CD14-positive monocyte (primary cell): ENCODE results near the gene BRD3OS. TPM values are rescaled to one million over a fixed set of nuclear protein-coding genes. Genes with fewer than 3 reads are reported as not detected.

ENCODE experiments used
- DNase-seq, 3 donors: peaks; one replicate each; pipeline ENCODE4 v3.0.0-alpha.2; 2011 to 2022
- H2AFZ ChIP-seq: 2 replicates; pipeline ENCODE4 v1.6.0; 2012; ENCODE audit warnings: mild to moderate bottlenecking, low read depth, low read length, inconsistent platforms; ENCODE audit not compliant: insufficient read depth, poor library complexity, severe bottlenecking
- H3K27ac ChIP-seq, 2 donors: 1 replicate in 1 of 2; 2 replicates in 1 of 2; pipeline ENCODE4 v1.5.1; 2012 to 2013; ENCODE audit warnings: low read length in 2 of 2, control low read depth in 1 of 2, inconsistent platforms in 1 of 2, low read depth in 1 of 2, mild to moderate bottlenecking in 1 of 2
- H3K27me3 ChIP-seq, 2 donors: one replicate each; pipeline versions ENCODE4 v1.6.0 to v1.6.1; 2011 to 2013; ENCODE audit warnings: low read length in 2 of 2; ENCODE audit not compliant: control insufficient read depth in 2 of 2, insufficient read depth in 2 of 2
- H3K36me3 ChIP-seq, 2 donors: replicated peaks in 1 of 2; 1 replicate in 1 of 2; 2 replicates in 1 of 2; pipeline versions ENCODE4 v1.5.1 to v1.6.1; 2012 to 2013; ENCODE audit warnings: low read length in 2 of 2, control low read depth in 1 of 2, inconsistent platforms in 1 of 2, mild to moderate bottlenecking in 1 of 2; ENCODE audit not compliant: insufficient read depth in 2 of 2, control insufficient read depth in 1 of 2
- H3K4me1 ChIP-seq, 2 donors: 1 replicate in 1 of 2; 2 replicates in 1 of 2; pipeline versions ENCODE4 v1.5.1 to v1.6.1; 2012 to 2013; ENCODE audit warnings: low read length in 2 of 2, control low read depth in 1 of 2, inconsistent platforms in 1 of 2, mild to moderate bottlenecking in 1 of 2, moderate library complexity in 1 of 2; ENCODE audit not compliant: insufficient read depth in 2 of 2, control insufficient read depth in 1 of 2
- H3K4me2 ChIP-seq: replicated peaks from 2 replicates; pipeline ENCODE3; 2012; ENCODE audit warnings: low read length, moderate library complexity, mild to moderate bottlenecking; ENCODE audit not compliant: poor library complexity, severe bottlenecking; ENCODE audit errors: extremely low read depth
- H3K4me3 ChIP-seq, 3 experiments: fragments of 200-600 bp in 1 of 3; sonication (generic) in 1 of 3; replicated peaks in 1 of 3; 1 replicate in 2 of 3; 2 replicates in 1 of 3; pipeline ENCODE4 v1.5.1; 2011 to 2013; ENCODE audit warnings: low read length in 3 of 3, mild to moderate bottlenecking in 3 of 3, control low read depth in 2 of 3, low read depth in 2 of 3, inconsistent platforms in 1 of 3, moderate library complexity in 1 of 3
- H3K79me2 ChIP-seq: 2 replicates; pipeline ENCODE4 v1.6.0; 2012; ENCODE audit warnings: mild to moderate bottlenecking, control low read depth, inconsistent platforms, low read length, moderate library complexity; ENCODE audit not compliant: insufficient read depth
- H3K9ac ChIP-seq: 2 replicates; pipeline ENCODE4 v1.6.0; 2017; ENCODE audit warnings: low read length, mild to moderate bottlenecking; ENCODE audit not compliant: insufficient read depth, poor library complexity, severe bottlenecking
- H3K9me3 ChIP-seq, 2 donors: replicated peaks in 1 of 2; 1 replicate in 1 of 2; 2 replicates in 1 of 2; pipeline versions ENCODE4 v1.5.1 to v1.6.1; 2012 to 2013; ENCODE audit warnings: low read length in 2 of 2, control low read depth in 1 of 2; ENCODE audit not compliant: control insufficient read depth in 1 of 2, insufficient read depth in 1 of 2
- H4K20me1 ChIP-seq: 2 replicates; pipeline ENCODE4 v1.6.0; 2012; ENCODE audit warnings: mild to moderate bottlenecking, low read length, control low read depth, moderate library complexity; ENCODE audit not compliant: insufficient read depth
- H3K27ac Mint-ChIP-seq, 7 donors: one replicate each; pipeline ENCODE4 v1.8.0; 2020; ENCODE audit warnings: mild to moderate bottlenecking in 7 of 7, mixed read lengths in 7 of 7, moderate library complexity in 6 of 7, inconsistent platforms in 2 of 7
- H3K27me3 Mint-ChIP-seq, 3 donors: one replicate each; pipeline ENCODE4 v1.8.0; 2021 to 2022; ENCODE audit warnings: low read depth in 3 of 3, mild to moderate bottlenecking in 3 of 3, mixed read lengths in 3 of 3, moderate library complexity in 3 of 3, inconsistent platforms in 1 of 3
- H3K36me3 Mint-ChIP-seq, 2 donors: one replicate each; pipeline ENCODE4 v1.8.0; 2020; ENCODE audit warnings: mixed read lengths in 2 of 2, inconsistent platforms in 1 of 2, mild to moderate bottlenecking in 1 of 2
- H3K4me1 Mint-ChIP-seq: one replicate; pipeline ENCODE4 v1.8.0; 2020; ENCODE audit warnings: mild to moderate bottlenecking, mixed read lengths
- H3K4me3 Mint-ChIP-seq, 2 donors: one replicate each; pipeline ENCODE4 v1.8.0; 2020; ENCODE audit warnings: mild to moderate bottlenecking in 2 of 2, mixed read lengths in 2 of 2, moderate library complexity in 1 of 2
- H3K9me3 Mint-ChIP-seq, 7 donors: one replicate each; pipeline ENCODE4 v1.8.0; 2020 to 2022; ENCODE audit warnings: mixed read lengths in 7 of 7, mild to moderate bottlenecking in 6 of 7, moderate library complexity in 6 of 7, inconsistent platforms in 2 of 7
- CTCF ChIP-seq: fragments of 200-600 bp; IDR thresholded peaks from one replicate; pipeline ENCODE4 v1.8.0; 2022; ENCODE audit warnings: antibody characterized with exemption, mild to moderate bottlenecking
- WGBS: methylation state at CpG from one replicate; pipeline ENCODE4 v1.1.5; 2013; ENCODE audit warnings: missing lambda C conversion rate; ENCODE audit not compliant: insufficient coverage; 5-methylcytosine and 5-hydroxymethylcytosine counted together
- intact Hi-C, 2 donors: fragments of 100-400 bp; cut with micrococcal nuclease; formaldehyde crosslinking; loops; one replicate each; pipeline versions ENCODE4 v1.15.0 to v1.15.1; 2023
- polyA plus RNA-seq, 3 donors: library from polyadenylated mRNA; depleted of rRNA in 1 of 3; unstranded in 2 of 3; stranded (reverse) in 1 of 3; fragments of 300-500 nt in 2 of 3; fragments of >200 nt in 1 of 3; fragmentation: Illumina TruSeq in 2 of 3; gene quantifications; 1 replicate in 2 of 3; 2 replicates in 1 of 3; pipeline ENCODE4 v1.2.3, GENCODE V29; 2012 to 2021

The BRD3OS gene
- polyA plus RNA-seq, 3 donors = 2.9 to 6.8 (median 6.6) TPM

DNA sequence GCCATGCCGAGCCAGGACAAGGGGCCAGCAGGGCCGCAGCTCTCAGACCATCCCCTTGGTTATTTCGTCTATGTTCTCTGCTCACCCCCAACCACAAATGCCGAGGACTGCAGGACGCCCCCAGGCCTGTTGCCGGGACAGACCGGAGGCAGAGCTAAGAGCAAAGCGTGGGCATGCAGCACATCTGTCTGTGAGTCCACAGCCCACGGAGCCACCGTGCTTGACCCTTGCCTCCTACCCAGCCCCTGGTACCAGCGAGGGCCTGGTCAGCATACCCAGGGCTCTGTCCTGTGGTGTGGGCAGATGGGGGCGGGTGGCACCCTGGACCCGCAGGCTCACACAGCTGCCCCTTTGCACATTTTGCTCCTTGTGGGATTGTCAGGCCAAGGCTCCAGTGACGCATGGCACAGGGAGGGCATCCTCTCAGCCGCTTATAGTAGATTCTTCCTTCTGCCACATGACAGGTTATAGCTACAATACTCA lies 37.8 kb downstream of the BRD3OS start:
- no peak overlapping the region for H3K4me2 ChIP-seq
- TF ChIP-seq CTCF = no peak
- no peak overlapping the region for H3K4me3 ChIP-seq
- H2AFZ ChIP-seq = no peak overlapping the region
- H3K9me3 ChIP-seq = no peaks in the 10 kb centered on the region
- no peak overlapping the region for H3K4me3 Mint-ChIP-seq
- no peak overlapping the region for H3K9ac ChIP-seq
- 92% methylated on average over 13 of the region's 15 CpGs for WGBS
- intact Hi-C loops = loop anchor here (10.0 kb wide), 2 partner anchors 262 to 862 kb away; partner anchors contain the start of gene RXRA (in 1 of the 2)
- peaks cover 86% of the 10 kb centered on the region for H3K79me2 ChIP-seq
- peaks cover 16 to 26% of the 10 kb centered on the region in 2 donors for H3K36me3 Mint-ChIP-seq
- H3K27me3 ChIP-seq = no peaks in the 10 kb centered on the region
- no peaks in the 10 kb centered on the region for H3K9me3 Mint-ChIP-seq
- no peak overlapping the region for H3K27ac Mint-ChIP-seq
- peak in 1 of 3 donors; percentile 2 for DNase-seq
- no peak overlapping the region for H3K27ac ChIP-seq
- peaks cover 0 to 2% (median 1%) of the 10 kb centered on the region in 3 donors for H3K27me3 Mint-ChIP-seq
- no peaks in the 10 kb centered on the region for H3K36me3 ChIP-seq
- peaks cover 82 to 84% of the 10 kb centered on the region in 2 donors for H3K4me1 ChIP-seq
- H3K4me1 Mint-ChIP-seq = peaks cover 77% of the 10 kb centered on the region
- H4K20me1 ChIP-seq = peaks cover 89% of the 10 kb centered on the region

DNA sequence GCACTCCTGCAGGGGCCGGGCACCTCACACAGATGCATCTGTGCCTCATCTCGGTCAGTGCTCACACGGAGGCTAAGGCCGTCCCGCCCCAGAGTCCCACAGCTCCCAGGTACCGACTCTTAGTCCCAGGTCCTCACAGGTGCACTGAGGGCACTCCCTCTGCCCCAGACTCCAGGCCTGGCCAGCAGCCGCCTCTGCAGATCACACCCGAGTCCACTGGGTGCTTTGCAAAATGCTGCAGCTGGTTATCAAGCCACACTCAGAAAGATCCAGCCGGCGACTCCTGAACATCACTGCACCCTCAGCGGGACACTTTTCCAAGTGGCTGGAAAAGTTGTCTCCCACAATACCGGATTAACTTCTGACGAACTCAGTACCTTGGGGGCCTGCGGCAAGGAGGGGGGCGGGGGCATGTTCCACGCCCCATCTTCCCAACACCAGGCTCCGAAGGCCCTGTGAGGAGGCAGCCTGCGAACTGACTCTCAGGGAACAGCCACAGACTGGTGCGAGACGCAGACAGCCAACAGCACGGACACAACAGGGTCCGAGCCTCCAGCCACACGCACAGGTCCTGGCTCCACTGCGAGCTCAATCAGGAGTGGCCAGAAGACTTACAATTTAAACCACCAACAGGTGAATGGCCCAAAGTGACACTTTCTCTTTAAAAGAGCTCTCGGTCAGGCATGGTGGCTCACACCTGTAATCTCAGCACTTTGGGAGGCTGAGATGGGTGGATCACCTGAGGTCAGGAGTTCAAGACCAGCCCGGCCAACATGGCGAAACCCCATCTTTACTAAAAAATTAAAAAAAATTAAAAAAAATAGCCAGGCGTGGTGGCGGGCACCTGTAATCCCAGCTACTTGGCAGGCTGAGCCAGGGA lies 38.5 kb downstream of the BRD3OS start:
- H3K4me2 ChIP-seq = no peak overlapping the region
- Mint-ChIP-seq H3K9me3 (no peaks in the 10 kb centered on the region), H3K27ac (peak overlapping the region in 1 of 7 donors; percentile 10), H3K4me3 (no peak overlapping the region), H3K27me3 (peaks cover 0 to 2% (median 1%) of the 10 kb centered on the region in 3 donors), H3K4me1 (peaks cover 72% of the 10 kb centered on the region), H3K36me3 (peaks cover 11 to 24% of the 10 kb centered on the region in 2 donors)
- peak in 1 of 3 donors; percentile 2 for DNase-seq
- WGBS = 96% methylated on average over 22 of the region's 29 CpGs
- H3K27ac ChIP-seq = no peak overlapping the region
- H3K9ac ChIP-seq = no peak overlapping the region
- no peak overlapping the region for H3K4me3 ChIP-seq
- no peaks in the 10 kb centered on the region for H3K36me3 ChIP-seq
- H3K4me1 ChIP-seq = peaks cover 75 to 81% of the 10 kb centered on the region in 2 donors
- H2AFZ ChIP-seq = no peak overlapping the region
- no peak for TF ChIP-seq CTCF
- H3K9me3 ChIP-seq = no peaks in the 10 kb centered on the region
- intact Hi-C loops = loop anchor here (10.0 kb wide), 2 partner anchors 261 to 861 kb away; partner anchors contain the start of gene RXRA (in 1 of the 2)
- H3K79me2 ChIP-seq = peaks cover 79% of the 10 kb centered on the region
- H3K27me3 ChIP-seq = no peaks in the 10 kb centered on the region
- H4K20me1 ChIP-seq = peaks cover 83% of the 10 kb centered on the region
